ENCODE measurements around the gene LYG1. TPM values are rescaled to one million over a fixed set of nuclear protein-coding genes. Genes with fewer than 3 reads are reported as not detected.
A peak's percentile ranks its signal among the peaks of the same experiment; 100 is the strongest.

LYG1 gene
- total and polyA plus RNA-seq, 9 of the 15 experiments (the other 6 are each of a cell fraction or from before 2014, with no cell fraction given): 0.64 to 2.6 (median 1.2) TPM

DNA sequence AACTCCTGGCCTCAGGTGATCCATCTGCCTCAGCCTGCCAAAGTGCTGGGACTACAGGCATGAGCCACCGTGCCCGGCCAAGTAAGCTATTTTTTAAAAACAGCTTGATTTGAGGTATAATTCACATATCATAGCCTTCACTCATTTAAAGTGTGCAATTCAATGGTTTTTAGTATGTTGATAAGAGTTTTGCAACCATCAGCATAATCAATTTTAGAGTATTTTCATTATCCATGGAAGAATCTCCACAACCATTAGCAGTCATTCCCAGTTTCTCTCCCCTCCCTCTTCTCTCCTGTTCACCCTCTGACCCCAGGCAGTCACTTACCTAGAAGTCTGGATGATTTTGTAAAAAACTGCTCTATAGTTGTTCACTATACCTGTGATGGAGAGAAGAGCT is 40.8 kb downstream of the LYG1 start:
- intact Hi-C loops (cut with micrococcal nuclease) (no loop called here), in situ Hi-C loops (cut with MboI) (no loop called here)
- no peaks in the 10 kb centered on the region for H3K9me1 ChIP-seq (ENCODE audit: control insufficient read depth, insufficient read depth, low read length)
- ATAC-seq: no peak
- peaks cover 0 to 9% of the 10 kb centered on the region in 2 experiments; a peak in 1 of 5 replicates for H3K27me3 ChIP-seq (ENCODE audit: control insufficient read depth in 2 of 2, insufficient read depth in 2 of 2, low read length in 2 of 2)
- H3K4me1 ChIP-seq (replicated peaks in 1 of 2; ENCODE audit: control insufficient read depth in 2 of 2, insufficient read depth in 2 of 2, low read length in 2 of 2): no peaks in the 10 kb centered on the region
- no peak overlapping the region for H3K4me2 ChIP-seq (ENCODE audit: insufficient read depth, low read length)
- TF ChIP-seq NUFIP1 (IDR thresholded peaks at IDR 0.05; ENCODE audit: partially characterized antibody): no peak
- TF ChIP-seq, protein P1, sequence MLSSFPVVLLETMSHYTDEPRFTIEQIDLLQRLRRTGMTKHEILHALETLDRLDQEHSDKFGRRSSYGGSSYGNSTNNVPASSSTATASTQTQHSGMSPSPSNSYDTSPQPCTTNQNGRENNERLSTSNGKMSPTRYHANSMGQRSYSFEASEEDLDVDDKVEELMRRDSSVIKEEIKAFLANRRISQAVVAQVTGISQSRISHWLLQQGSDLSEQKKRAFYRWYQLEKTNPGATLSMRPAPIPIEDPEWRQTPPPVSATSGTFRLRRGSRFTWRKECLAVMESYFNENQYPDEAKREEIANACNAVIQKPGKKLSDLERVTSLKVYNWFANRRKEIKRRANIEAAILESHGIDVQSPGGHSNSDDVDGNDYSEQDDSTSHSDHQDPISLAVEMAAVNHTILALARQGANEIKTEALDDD (IDR thresholded peaks at IDR 0.05): no peak
- 0 out of 2 replicates have a peak, but pooled peaks have one; percentile 6 for TF ChIP-seq MAFK (IDR thresholded peaks at IDR 0.05; ENCODE audit: low read length)
- no peak for TF ChIP-seq BDP1 (IDR thresholded peaks at IDR 0.05; ENCODE audit: insufficient read depth, insufficient read length)
- no peak for TF ChIP-seq TBL1XR1 (IDR thresholded peaks at IDR 0.05; ENCODE audit: low read length in 2 of 2)
- TF ChIP-seq CBX2 (IDR thresholded peaks at IDR 0.05; ENCODE audit: insufficient read depth, low read length, poor library complexity, severe bottlenecking): no peak
- no peak for TF ChIP-seq MYBL2 (IDR thresholded peaks at IDR 0.05; ENCODE audit: low read depth)
- no peak for TF ChIP-seq MYBL2 (CRISPR knock-in tag; IDR thresholded peaks at IDR 0.05; ENCODE audit: borderline replicate concordance)
- no peak for TF ChIP-seq ZBTB1 (CRISPR knock-in tag; IDR thresholded peaks at IDR 0.05; ENCODE audit: borderline replicate concordance, low read depth)
- TF ChIP-seq NFIX (CRISPR knock-in tag; IDR thresholded peaks at IDR 0.05; ENCODE audit: low read depth): no peak
- TF ChIP-seq STAT5A (IDR thresholded peaks at IDR 0.05; ENCODE audit: borderline replicate concordance, low read length): no peak
- TF ChIP-seq ETS2 (tag; IDR thresholded peaks at IDR 0.05; ENCODE audit: borderline replicate concordance, poor library complexity, severe bottlenecking): no peak
- TF ChIP-seq ATF7 (IDR thresholded peaks at IDR 0.05): no peak
- TF ChIP-seq SIX5 (IDR thresholded peaks at IDR 0.05; ENCODE audit: borderline replicate concordance in 1 of 2, insufficient read depth in 1 of 2, low read depth in 1 of 2, low read length in 2 of 2): no peak
- TF ChIP-seq ZNF316 (IDR thresholded peaks at IDR 0.05): peak; percentile 52
- no peak for TF ChIP-seq MIER1 (IDR thresholded peaks at IDR 0.05; ENCODE audit: low read depth)
- TF ChIP-seq, protein P2, sequence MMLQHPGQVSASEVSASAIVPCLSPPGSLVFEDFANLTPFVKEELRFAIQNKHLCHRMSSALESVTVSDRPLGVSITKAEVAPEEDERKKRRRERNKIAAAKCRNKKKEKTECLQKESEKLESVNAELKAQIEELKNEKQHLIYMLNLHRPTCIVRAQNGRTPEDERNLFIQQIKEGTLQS (IDR thresholded peaks at IDR 0.05): no peak
- TF ChIP-seq, protein P2 (CRISPR knock-in tag; conservative IDR thresholded peaks at IDR 0.05): no peak
- TF ChIP-seq PPARD (CRISPR knock-in tag; IDR thresholded peaks at IDR 0.05): no peak
- no peak for TF ChIP-seq HSF4 (CRISPR knock-in tag; IDR thresholded peaks at IDR 0.05; ENCODE audit: borderline replicate concordance)
- H3K79me2 ChIP-seq (ENCODE audit: control insufficient read depth, insufficient read depth, low read length): no peaks in the 10 kb centered on the region
- WGBS (ENCODE audit: insufficient coverage, low coverage, missing lambda C conversion rate): 5% methylated on average over 2 of the region's 2 CpGs
- no peak overlapping the region for H2AFZ ChIP-seq (ENCODE audit: low read depth, low read length)
- H3K27ac ChIP-seq (ENCODE audit: extremely low read depth, low read depth, low read length): no peak overlapping the region
- H4K20me1 ChIP-seq (replicated peaks; ENCODE audit: control insufficient read depth, insufficient read depth, low read length): no peaks in the 10 kb centered on the region
- no peak for FAIRE-seq
- no peaks in the 10 kb centered on the region for H3K36me3 ChIP-seq (ENCODE audit: control insufficient read depth, insufficient read depth, low read length)
- POLR2A ChIA-PET: no interaction called here
- DNase-seq (ENCODE audit: extremely low read depth in 1 of 4, low spot score in 3 of 4): no peak
- no peak overlapping the region for H3K9ac ChIP-seq (ENCODE audit: insufficient read depth in 1 of 2, low read depth in 2 of 2, low read length in 2 of 2)
- H3K9me3 ChIP-seq (replicated peaks; ENCODE audit: control insufficient read depth, insufficient read depth, low read depth, low read length): no peaks in the 10 kb centered on the region
- no peak overlapping the region for H3K4me3 ChIP-seq
- CTCF ChIA-PET (ENCODE audit: low intra/inter-chr PET ratio): no interaction called here
- no TSS peak for BruUV-seq (replicated peaks)
